IPS DF 4.7 (cell line): ENCODE results near the gene SLCO2B1.

Source experiments
- DNase-seq: peaks from one replicate; pipeline ENCODE4 v3.0.0-alpha.2; 2013; ENCODE audit warnings: low spot score; ENCODE audit errors: extremely low read depth

SLCO2B1 gene

GRCh38 chr11:75144716-75145014 lies 6.2 kb upstream of the SLCO2B1 start:
- no peak for DNase-seq

- no peak for DNase-seq
These were observed 5.5 kb upstream of the SLCO2B1 start for GRCh38 chr11:75145196-75145971.

- no peak for DNase-seq
These were observed 4.9 kb upstream of the SLCO2B1 start for GRCh38 chr11:75145972-75146519.

- DNase-seq: no peak
These were observed 4.2 kb upstream of the SLCO2B1 start for GRCh38 chr11:75146711-75147110.

GRCh38 chr11:75147191-75147874 lies 3.6 kb upstream of the SLCO2B1 start:
- no peak for DNase-seq

GRCh38 chr11:75147875-75148263 lies 3.0 kb upstream of the SLCO2B1 start:
- no peak for DNase-seq

- DNase-seq: no peak
These were observed 2.4 kb upstream of the SLCO2B1 start for GRCh38 chr11:75148436-75148983.

GRCh38 chr11:75149766-75150465 lies 991 bp upstream of the SLCO2B1 start:
- no peak for DNase-seq

- DNase-seq: no peak
These were observed 590 bp downstream of the SLCO2B1 start for GRCh38 chr11:75151346-75152047.

- no peak for DNase-seq
These were observed 1.2 kb downstream of the SLCO2B1 start for GRCh38 chr11:75152090-75152489.

GRCh38 chr11:75152651-75153427 lies 1.9 kb downstream of the SLCO2B1 start:
- no peak for DNase-seq

GRCh38 chr11:75154646-75155569 lies 4.0 kb downstream of the SLCO2B1 start:
- DNase-seq: no peak

- DNase-seq: no peak
These were observed 4.9 kb downstream of the SLCO2B1 start for GRCh38 chr11:75155570-75156422.

GRCh38 chr11:75158241-75158640 lies 7.3 kb downstream of the SLCO2B1 start:
- no peak for DNase-seq

GRCh38 chr11:75158696-75159150 lies 7.8 kb downstream of the SLCO2B1 start:
- no peak for DNase-seq

- DNase-seq: no peak
These were observed 8.4 kb downstream of the SLCO2B1 start for GRCh38 chr11:75159151-75159953.

GRCh38 chr11:75160220-75160757 lies 9.4 kb downstream of the SLCO2B1 start:
- no peak for DNase-seq
